DMS153 (cell line): ENCODE results near the gene MED12L.
"Not testable (repeated sequence)": the region's sequence is repeated elsewhere in the genome, so short reads cannot be mapped to it uniquely, and the experiment has no call there.

Experiments used
- DNase-seq: peaks from one replicate; lab custom pipeline; 2025; lab: John Stamatoyannopoulos, UW

Gene MED12L, protein sequence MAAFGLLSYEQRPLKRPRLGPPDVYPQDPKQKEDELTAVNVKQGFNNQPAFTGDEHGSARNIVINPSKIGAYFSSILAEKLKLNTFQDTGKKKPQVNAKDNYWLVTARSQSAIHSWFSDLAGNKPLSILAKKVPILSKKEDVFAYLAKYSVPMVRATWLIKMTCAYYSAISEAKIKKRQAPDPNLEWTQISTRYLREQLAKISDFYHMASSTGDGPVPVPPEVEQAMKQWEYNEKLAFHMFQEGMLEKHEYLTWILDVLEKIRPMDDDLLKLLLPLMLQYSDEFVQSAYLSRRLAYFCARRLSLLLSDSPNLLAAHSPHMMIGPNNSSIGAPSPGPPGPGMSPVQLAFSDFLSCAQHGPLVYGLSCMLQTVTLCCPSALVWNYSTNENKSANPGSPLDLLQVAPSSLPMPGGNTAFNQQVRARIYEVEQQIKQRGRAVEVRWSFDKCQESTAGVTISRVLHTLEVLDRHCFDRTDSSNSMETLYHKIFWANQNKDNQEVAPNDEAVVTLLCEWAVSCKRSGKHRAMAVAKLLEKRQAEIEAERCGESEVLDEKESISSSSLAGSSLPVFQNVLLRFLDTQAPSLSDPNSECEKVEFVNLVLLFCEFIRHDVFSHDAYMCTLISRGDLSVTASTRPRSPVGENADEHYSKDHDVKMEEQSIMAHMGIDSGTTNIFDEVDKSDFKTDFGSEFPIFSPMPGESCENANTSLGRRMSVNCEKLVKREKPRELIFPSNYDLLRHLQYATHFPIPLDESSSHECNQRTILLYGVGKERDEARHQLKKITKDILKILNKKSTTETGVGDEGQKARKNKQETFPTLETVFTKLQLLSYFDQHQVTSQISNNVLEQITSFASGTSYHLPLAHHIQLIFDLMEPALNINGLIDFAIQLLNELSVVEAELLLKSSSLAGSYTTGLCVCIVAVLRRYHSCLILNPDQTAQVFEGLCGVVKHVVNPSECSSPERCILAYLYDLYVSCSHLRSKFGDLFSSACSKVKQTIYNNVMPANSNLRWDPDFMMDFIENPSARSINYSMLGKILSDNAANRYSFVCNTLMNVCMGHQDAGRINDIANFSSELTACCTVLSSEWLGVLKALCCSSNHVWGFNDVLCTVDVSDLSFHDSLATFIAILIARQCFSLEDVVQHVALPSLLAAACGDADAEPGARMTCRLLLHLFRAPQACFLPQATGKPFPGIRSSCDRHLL (N-terminal part only)

DNA sequence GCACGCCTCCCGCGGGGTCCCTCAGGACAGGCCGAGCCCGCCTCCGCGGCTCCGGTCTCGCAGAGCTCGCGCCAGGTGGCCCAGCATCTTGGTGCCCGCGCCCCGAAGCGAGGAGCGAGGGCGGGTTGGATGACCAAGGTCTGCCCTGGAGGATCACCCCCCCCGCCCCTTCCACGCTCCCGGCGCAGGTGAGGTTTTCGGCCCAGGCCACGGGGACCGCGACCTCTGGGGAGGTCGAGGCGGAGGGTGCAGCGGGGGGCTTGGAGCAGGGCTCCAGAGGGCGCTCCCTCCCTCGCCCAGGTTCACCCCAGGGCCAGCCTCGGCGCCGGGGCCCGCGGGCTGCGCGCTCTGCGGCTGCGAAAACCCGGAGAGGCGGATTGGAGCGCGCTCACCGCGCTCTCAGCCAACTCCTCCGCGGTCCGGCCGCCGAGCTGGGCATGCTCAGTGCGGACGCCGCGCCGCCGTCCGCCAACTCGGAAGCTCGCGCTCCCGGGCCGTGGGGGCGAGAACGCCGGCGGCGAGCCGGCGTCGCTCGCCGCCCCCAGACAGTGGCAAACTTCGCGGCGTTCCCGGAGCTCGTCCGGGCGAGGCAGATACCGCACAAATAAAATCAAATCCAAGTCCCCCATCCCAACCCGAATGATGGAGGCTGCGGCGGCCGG, at the start of gene MED12L:
MED12L (plus strand) TSS at position 438 of the 662 bp plus-strand sequence. CDS start 1,263 bp downstream, outside the sequence.
- DNase-seq = peak; percentile 63

DNA sequence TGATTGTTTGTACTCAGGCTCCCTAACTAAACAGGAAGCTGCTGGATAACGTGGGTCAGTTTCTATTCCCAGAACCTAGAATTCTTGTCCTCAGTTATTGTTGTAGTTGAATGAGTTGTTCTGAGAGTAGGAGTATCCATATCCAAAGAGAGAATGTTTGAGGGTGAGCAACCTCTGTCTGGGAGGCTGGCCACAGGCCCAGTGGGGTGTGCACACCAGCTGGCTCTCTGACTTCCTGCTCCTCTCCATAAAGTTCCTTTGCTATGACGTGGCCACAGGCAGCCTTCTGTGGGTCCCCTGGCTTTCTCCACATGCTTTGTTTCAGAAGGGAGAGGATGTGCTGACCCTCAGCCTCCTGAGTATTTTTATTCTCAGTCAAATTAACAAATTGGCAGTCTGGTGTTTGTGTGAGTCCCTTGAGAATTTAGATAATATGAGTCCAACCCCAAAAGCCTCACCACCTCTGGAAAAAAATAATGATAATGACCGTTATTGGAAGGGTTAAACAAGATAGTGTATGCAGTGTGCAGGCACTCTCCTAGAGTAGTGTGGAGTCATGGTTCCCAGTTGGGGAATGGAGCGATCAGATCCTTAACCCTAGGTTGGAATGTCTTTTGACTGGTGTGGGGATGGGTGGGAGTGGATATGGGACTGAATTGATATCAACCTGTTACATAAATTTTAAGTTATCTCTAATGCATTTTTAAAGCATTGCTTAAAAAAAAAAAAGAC, 47.6 kb upstream of the MED12L start:
- peak; percentile 14 for DNase-seq

DNA sequence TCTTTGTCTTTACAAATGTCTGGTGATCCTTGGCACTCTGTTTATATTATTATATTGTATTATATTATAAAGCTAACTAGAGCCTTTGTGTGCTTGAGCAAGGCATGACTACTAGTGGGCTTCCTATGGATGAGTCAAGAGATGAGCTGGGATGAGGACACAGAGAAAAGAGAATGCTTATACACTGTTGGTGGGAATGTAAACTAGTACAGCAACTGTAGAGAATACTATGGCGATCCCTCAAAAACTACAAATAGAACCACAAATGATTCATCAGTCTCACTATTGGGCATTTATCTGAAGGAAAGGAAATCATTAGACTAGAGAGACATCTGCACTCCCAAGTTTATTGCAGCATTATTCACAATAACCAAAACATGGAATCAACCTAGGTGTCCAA, 40.8 kb upstream of the MED12L start:
- no peak for DNase-seq

DNA sequence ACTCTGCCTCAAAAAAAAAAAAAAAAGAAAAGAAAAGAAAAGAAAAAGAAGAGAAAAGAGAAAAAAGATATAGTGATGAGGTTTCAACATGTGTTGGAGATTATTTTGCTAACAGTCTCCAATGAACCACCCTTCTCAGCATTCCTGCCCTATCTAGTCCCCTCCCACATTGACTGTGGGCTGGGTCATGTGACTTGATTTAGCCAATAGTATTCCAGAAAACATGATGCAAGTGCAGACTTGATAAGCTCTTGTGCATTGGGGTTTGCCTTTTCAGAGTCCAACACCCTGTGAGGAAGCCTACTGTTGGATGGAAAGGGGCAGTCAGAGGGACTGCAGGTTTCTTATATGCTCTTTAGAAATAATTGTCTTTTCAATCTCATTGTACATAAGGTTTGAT, 37.8 kb upstream of the MED12L start:
- no peak for DNase-seq

DNA sequence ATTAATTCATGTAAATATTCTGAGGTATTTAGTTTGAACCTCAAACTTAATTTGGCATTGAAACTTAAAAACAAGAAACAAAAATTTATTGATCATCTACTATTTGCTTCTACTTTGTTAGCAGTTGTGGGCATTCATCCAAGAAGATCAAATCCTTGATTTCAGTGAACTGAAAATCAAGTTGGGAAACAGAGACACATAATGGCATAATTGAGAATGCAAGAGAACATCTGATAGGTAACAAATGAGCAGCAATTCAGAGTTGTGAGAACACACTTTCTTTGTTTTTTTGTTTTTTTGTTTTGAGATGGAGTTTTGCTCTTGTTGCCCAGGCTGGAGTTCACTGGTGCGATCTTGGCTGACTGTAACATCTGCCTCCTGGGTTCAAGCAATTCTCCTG, 33.9 kb upstream of the MED12L start:
- DNase-seq = no peak

DNA sequence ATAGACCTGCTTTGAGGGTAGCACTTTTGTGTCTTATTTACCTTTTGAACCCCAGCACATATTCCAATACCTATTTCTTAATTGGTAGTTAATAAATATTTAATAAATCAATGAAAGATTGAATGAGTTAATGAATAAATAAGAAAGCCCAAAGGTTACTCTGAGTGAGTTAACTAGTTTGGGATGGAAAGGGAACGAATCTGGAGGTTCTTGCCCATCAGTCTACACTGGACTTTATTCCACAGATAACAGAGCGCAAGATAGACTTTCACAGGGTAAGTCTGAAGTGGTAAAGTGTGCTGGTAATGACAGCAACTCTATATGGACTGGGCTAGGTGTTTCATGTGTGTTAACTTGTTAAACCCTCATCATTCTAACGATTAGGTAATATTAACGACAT, 33.1 kb upstream of the MED12L start:
- DNase-seq = no peak

DNA sequence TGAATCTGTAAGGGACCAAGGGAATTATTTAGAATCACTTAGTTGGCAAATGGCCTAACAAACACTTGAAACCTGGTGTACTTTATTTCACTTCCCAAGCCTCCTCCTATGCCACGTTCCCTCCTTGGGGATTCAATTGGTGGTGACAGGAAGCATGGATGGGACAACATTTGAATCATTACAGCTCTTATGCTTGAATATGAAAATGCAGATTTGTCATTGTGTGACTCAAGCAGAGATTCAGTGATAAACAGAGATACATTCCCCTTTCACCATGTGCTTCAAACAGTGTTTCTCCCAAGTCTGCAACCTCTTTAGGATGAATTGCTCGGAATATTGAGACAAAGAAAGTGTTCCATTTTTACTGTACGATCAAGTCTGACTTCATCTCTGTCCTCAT, 32.7 kb upstream of the MED12L start:
- no peak for DNase-seq

DNA sequence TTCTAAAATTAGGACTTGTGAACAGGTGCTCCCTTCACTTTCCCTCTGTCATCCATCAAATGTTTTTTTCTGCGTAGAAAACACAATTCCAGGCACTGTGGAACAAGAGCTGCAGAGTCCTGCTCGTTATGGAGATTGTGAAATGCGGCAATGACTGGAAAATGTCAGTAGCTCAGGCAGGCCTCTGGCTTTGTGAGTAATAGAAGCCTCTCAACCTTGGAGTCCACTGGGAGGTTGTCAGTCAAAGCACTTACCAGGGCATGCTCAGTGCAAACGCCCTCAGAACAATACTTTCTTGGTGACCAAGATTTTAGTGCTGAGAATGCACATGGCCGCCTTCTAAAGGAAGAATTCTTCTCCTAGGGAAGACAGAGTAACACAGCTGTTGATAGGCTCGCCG, 26.7 kb upstream of the MED12L start:
- DNase-seq = no peak

DNA sequence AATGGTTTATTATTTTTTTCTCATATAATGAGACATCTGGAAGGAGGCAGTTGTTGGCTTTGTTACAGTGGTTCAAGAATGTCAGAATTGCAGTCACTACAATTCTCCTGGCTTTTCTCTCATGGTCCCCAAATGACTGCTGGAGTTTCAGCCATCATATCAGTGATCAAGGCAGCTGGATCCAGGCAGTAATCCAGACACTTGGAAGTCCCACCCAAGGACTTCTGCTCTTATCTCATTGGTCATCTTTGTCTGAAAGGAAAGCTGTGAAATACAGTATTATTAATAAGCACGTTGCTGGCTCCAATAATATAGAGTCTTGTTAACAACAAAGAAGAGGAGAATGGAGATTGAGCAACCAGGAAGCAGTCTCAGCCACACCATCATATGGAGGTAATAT, 22.9 kb upstream of the MED12L start:
- no peak for DNase-seq

DNA sequence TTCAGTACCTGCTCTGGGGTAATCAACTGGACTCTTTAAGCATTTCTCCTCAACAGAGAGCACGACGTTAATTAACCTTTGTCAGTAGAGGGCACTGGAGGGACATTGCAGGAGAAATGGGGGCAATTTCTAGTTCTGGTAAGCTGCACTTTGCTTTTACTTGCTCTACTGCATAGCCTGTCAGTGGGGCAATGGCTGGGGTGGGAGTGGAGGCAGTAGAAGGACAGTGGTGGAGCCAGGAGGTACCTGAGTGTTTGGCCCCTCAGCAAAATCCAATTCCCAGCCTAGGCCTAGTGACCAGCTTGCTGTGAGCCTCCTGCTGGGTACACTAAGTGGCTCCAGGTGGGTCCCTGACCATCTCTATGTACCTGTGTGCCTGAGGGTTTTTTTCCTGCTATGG, 18.3 kb upstream of the MED12L start:
- DNase-seq = peak; percentile 4

DNA sequence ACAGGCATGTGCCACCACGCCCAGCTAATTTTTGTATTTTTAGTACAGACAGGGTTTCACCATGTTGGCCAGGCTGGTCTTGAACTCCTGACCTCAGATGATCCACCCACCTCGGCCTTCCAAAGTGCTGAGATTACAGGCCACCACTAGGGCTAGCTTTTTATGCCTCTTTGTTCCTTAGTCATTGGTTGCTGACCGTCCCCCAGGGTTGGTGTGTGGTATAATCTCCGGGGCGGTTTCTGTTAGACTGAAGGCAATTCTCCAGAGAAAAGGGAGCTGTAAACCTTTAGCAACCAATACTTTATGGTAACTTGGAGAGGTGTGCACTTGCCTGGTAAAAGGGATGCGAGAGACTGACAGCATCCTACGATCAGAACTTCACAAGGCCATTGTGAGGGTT, 12.6 kb upstream of the MED12L start:
- DNase-seq = not testable (repeated sequence)

DNA sequence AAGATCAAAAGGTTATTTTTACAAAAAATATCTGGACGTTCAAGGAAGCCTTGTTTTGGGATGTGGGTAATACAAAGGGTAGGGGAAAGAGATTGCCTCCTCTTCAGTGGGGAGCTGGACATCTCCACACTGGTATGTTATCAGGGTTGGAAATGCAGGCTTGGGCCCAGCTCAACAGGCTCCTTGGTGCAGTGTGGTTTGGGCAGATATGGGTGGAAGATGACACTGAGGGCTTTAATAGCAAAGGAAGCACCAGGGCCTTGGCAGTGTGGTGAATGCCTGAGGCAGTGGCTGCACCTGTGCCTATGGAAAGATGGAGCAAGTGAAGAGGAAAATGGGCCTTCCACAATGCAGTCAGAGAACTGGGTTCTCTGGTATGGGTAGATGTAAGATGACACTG, 11.2 kb upstream of the MED12L start:
- no peak for DNase-seq

DNA sequence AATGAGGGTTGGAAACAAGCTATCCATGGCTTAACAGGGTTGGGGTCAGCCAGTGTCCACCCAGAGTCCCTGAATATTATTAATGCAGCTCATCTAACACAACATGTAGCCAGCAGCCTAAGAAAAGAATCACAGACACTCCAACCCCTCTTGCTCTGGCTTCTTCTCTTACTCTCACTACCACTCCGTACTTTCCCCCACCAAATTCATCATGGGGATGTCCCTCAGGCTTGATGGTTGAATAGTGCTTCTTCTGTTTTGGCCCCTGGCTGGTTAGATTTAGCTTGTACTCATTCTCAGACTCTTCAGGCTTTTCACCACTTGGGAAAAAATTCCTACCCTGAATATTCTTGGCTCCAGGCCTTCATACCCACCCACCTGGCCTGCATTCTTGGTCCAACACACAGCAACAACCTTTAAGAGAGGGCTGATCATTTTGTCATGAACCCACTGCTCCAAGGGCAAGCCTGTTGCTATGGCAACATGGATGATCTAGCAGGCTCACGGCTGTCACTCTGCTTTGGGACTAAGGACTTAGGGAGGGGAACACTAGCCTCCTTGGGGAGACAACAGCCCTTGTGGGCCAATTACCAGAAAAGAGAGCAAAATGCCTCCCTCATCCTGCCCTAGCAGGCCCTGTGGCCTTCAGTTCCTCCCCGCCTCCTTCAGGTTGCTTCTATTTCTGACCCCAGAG, 9.4 kb upstream of the MED12L start:
- DNase-seq = no peak

DNA sequence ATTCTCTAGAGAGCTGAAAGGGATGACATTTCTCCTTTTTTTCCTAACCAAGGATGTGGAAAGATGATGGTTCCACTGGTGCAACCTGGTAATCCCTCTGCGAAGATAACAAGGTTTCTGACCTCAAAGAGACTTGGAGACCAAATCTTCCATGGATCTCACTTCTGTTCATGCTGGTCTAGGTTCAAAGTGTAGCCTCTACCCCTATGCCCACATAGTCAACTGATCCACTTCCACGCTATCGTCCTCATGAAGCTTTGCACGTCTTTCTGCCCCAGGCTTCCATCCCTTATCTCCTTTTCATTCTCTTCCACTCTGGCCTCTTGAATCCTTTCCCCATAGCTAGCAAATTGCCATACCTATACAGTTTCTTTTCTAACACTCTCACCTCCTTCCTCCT, 8.8 kb upstream of the MED12L start:
- no peak for DNase-seq

DNA sequence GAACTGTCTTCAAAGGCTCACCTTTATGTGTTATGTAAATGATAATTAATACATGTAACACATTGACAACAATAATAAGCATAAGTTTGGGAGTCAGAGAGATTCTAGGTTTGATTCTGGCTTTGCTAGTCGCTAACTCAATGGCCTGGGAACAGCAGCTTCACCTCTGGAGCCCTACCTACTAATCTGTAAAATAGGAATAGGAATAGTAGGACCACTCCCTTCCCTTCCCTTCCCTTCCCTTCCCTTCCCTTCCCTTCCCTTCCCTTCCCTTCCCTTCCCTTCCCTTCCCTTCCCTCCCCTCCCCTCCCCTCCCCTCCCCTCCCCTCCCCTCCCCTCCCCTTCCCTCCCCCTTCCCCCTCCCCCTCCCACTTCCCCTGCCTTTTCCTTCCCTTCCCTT, 4.4 kb upstream of the MED12L start:
- not testable (repeated sequence) for DNase-seq

DNA sequence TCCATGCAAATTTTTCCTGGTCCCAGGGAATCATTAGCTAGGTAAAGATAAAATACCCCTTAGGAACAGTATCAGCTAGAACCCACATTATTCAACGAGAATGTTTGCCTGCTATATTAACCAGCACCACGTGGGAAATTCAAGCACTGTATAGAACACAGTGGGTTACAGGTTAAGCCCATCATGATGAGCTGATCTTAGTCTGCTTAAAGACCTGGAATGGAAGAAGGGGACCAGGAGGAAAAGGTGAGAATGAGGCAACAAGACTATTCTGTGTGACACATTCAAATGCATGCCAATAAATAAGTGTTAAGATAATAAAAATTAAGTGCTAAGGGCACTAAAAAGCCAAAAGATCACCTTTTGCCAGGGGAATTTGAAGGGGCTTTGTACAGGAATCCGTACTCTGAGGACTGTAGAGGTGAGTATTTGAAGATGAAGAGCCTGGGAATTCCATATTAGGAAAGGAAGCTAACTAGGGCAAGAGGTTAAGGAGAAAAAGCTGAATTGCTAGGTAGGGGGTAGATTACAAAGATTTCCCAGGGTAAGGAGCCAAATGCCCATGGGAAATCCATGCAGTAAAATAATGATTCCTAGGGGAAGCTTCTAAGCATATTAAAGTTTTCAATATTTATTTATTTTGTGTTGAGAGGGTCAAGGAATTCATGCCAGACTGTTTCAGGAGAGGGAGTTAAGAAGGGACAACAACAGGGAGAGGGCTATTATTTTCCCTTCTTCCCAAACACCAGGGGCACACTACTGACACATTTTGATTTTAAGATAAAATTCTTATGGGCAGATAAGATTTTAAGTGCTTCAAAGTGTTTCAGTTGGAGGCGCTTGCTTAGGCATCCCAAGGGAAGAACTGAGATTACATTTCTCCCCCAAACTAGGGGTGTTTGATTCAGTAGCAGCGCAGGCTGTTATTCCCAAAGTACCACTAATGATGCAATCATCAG, 2.3 kb upstream of the MED12L start:
- no peak for DNase-seq

DNA sequence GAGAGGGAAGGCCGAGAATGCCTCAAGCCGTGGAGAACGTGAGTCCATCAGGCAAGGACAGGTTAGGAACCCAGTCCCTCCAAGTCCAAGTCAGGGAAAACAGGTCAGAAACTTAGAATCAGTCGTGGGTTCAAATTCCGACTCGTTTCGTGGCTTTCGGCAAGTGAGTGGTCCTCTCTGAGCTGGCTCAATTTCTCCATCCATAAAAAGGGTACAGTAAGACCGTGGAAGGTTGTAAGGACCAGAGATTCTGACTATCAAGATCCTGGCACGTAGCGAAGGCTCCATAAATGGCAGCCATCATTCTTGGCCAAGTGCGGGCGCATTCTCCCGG, 604 bp upstream of the MED12L start:
- peak; percentile 14 for DNase-seq

DNA sequence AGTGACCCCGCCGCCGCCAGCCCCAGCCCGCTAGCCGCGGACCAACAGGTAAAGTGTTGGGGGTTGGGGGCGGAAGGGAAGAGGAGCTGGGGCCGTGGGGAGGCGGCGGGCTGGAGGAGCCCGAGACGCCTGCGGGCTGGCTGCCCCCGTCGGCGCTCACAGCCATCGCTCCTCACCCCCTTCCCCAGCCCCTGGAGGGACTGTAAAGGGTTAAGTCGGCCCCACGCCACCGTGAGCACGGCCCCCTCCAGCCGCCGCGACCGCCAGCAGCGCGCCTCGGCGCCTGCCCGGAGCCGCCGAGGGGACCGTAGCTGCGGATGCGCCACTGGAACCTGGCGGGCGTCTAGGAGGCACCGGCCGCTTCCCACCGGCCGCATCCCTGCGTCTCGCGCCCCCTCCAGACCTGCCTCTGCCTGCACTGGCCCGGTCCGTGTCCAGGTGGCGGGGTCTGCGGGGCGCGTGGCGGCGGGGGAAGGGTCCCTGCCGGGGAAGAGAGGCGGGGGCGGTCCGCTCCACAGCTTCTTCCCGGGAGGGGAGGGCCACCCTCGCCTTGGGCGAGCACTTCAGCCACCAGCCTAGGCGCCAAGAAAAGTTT, 522 bp downstream of the MED12L start:
- no peak for DNase-seq
